ENCODE data around the gene AFG3L2. TPM values are rescaled to one million over a fixed set of nuclear protein-coding genes. Genes with fewer than 3 reads are reported as not detected.

AFG3L2 gene
- total RNA-seq, 6 experiments from 2014 or later: 30.2 to 47.7 (median 36.3) TPM

DNA sequence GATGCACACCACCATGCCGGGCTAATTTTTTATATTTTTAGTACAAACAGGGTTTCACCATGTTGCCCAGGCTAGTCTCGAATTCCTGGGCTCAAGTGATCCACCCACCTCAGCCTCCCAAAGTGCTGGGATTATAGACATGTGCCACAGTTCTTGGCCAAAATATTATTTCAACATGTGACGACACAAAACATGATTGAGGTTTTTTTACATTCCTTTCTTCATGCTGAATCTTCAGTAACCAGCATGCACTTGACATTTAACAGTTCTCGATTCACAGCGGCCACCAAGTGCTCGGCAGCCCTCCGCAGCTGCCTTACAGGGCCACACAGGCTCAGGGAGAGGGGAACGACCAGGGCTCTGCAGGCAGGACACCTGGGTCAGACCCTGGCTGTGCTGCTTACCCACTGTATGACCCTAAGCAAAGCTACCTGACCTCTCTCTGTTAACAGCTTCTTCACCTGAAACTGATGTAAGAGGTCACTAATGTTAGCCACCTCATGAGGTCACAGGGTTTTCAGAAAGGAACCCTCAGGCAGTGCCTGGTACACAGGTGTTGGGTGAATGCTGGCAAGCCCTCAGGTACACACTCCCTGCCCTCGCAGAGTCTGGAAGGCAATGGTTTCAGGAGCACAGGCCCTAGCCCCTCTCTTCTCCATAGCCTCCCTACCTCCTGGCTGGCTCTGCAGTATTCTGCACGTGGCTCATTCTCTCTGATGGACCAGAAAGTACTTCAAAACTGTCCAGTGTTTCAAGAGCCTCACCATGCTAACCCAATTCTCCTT lies 43.3 kb downstream of the AFG3L2 start:
- ATAC-seq (peak in 2 of 4 donors; percentile 27 to 48), DNase-seq (no peak)
- Histone ChIP-seq H3K9me3 (no peaks in the 10 kb centered on the region), H3K27me3 (no peaks in the 10 kb centered on the region), H3K4me1 (no peaks in the 10 kb centered on the region), H3K27ac (no peak overlapping the region), H3K4me3 (no peak overlapping the region), H3K36me3 (peaks cover 0 to 47% (median 7%) of the 10 kb centered on the region in 4 donors)
- no peak for TF ChIP-seq POLR2A (IDR thresholded peaks at IDR 0.05)
- TF ChIP-seq CTCF (IDR thresholded peaks at IDR 0.05): no peak
- intact Hi-C loops (cut with DNase I): no loop called here
- 74% methylated on average over 7 of the region's 10 CpGs for whole genome bisulfite sequencing (ENCODE audit: insufficient coverage, low coverage, low lambda C conversion rate, missing lambda C conversion rate)

- no peak for TF ChIP-seq CTCF (IDR thresholded peaks at IDR 0.05)
- no peak for TF ChIP-seq POLR2A (IDR thresholded peaks at IDR 0.05)
- peaks cover 0 to 50% (median 14%) of the 10 kb centered on the region in 4 donors for H3K36me3 ChIP-seq
Measured at GRCh38 chr18:12330766-12331165, 46.3 kb downstream of the AFG3L2 start.

GRCh38 chr18:12329125-12329698 lies 47.8 kb downstream of the AFG3L2 start:
- Histone ChIP-seq H3K36me3 (peaks cover 0 to 46% (median 20%) of the 10 kb centered on the region in 4 donors), H3K4me3 (no peak overlapping the region)
- no peak for DNase-seq

More at GRCh38 chr18:12330766-12331165, 46.3 kb downstream of the AFG3L2 start:
- intact Hi-C loops (cut with DNase I): no loop called here
- H3K4me3 ChIP-seq: no peak overlapping the region
- H3K9me3 ChIP-seq: no peaks in the 10 kb centered on the region
- H3K4me1 ChIP-seq: no peaks in the 10 kb centered on the region
- no peak for ATAC-seq
- no peaks in the 10 kb centered on the region for H3K27me3 ChIP-seq
- DNase-seq: no peak
- no peak overlapping the region for H3K27ac ChIP-seq
- WGBS (ENCODE audit: insufficient coverage, low coverage, low lambda C conversion rate, missing lambda C conversion rate): 92% methylated on average over 4 of the region's 4 CpGs

GRCh38 chr18:12328179-12328823 lies 48.7 kb downstream of the AFG3L2 start:
- Histone ChIP-seq H3K36me3 (peaks cover 0 to 42% (median 20%) of the 10 kb centered on the region in 4 donors), H3K4me1 (no peaks in the 10 kb centered on the region), H3K27ac (no peak overlapping the region), H3K9me3 (no peaks in the 10 kb centered on the region), H3K27me3 (no peaks in the 10 kb centered on the region), H3K4me3 (no peak overlapping the region)
- no peak for DNase-seq
- 100% methylated on average over 4 of the region's 4 CpGs for WGBS (ENCODE audit: insufficient coverage, low coverage, low lambda C conversion rate, missing lambda C conversion rate)
- TF ChIP-seq CTCF (IDR thresholded peaks at IDR 0.05) (no peak), POLR2A (IDR thresholded peaks at IDR 0.05) (no peak)
- no peak for ATAC-seq
- intact Hi-C loops (cut with DNase I): no loop called here

More at GRCh38 chr18:12329125-12329698, 47.8 kb downstream of the AFG3L2 start:
- no peaks in the 10 kb centered on the region for H3K27me3 ChIP-seq
- no peak overlapping the region for H3K27ac ChIP-seq
- intact Hi-C loops (cut with DNase I): no loop called here
- WGBS (ENCODE audit: insufficient coverage, low coverage, low lambda C conversion rate, missing lambda C conversion rate): 81% methylated on average over 6 of the region's 11 CpGs
- TF ChIP-seq POLR2A (IDR thresholded peaks at IDR 0.05) (no peak), CTCF (IDR thresholded peaks at IDR 0.05) (no peak)
- no peaks in the 10 kb centered on the region for H3K9me3 ChIP-seq
- H3K4me1 ChIP-seq: no peaks in the 10 kb centered on the region
- ATAC-seq: no peak

Measured in right lobe of liver (tissue), 6 donors.